ENCODE results near the gene ZFP36L2.
"Not testable (repeated sequence)": the region's sequence is repeated elsewhere in the genome, so short reads cannot be mapped to it uniquely, and the experiment has no call there.

The ZFP36L2 gene

DNA sequence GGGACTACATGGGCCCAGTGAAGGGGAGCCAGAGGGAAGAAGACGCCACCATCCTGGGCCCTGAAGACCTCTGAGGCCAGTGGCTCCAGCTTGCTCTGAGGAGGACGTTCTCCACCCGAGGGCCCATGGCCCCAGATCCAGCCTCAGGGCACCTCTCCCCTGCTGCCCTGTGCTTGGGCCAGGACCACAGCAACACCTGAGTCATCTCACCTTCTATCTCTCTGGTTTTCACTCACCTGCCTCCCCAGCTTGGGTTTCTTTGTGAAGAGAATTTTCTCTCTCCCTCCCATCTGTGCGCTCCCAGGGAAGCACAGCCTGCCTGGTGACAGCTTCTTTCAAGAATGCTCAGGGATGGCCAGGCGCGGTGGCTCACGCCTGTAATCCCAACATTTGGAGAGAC, 19.8 kb downstream of the ZFP36L2 start:
- no peak for DNase-seq

- DNase-seq: no peak
Observed at GRCh38 chr2:43203373-43203772, 23.0 kb downstream of the ZFP36L2 start.

DNA sequence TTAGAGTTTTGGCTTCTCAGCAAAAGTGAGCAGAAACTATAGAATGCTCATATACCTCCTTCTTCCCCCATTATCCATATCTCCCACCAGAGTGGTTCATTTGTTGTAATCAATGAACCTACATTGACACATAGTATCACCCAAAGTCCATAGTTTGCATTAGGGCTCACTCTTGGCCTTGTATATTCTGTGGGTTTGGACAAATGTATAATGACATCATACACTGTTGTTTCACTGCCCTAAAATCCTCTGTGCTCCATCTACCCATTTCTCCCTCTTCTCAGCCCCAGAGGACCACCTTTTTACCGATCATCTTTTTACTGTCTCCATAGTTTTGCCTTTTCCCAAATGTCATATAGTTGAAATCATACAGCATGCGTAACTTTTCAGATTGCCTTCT, 24.1 kb downstream of the ZFP36L2 start:
- DNase-seq: no peak

GRCh38 chr2:43201497-43201896, 24.9 kb downstream of the ZFP36L2 start:
- DNase-seq: no peak

- DNase-seq: no peak
Observed at GRCh38 chr2:43201016-43201415, 25.4 kb downstream of the ZFP36L2 start.

GRCh38 chr2:43199492-43200488, 26.6 kb downstream of the ZFP36L2 start:
- DNase-seq: no peak

DNA sequence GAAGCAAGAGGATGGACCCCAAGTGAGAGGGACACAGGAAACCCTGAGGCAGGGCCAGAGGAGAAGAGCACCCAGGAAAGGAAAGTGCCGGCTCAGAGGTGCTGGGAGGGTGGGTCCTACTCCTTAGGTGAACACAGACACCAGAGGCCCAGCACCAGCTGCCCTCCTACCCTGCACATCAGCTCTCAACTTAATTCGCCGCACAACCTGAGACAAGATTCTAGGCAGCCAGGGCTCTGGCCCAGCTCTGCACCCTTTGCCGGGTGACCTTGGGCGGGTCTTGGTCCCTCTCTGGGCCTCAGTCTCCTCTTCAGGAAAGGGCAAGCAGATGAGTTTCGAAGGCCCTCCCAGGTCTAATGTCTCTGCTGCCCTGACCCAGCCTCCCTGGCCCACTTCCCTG, 28.1 kb downstream of the ZFP36L2 start:
- no peak for DNase-seq

- DNase-seq: no peak
Observed at GRCh38 chr2:43197588-43197896, 28.9 kb downstream of the ZFP36L2 start.

GRCh38 chr2:43196768-43197587, 29.4 kb downstream of the ZFP36L2 start:
- peak; percentile 13 for DNase-seq

DNA sequence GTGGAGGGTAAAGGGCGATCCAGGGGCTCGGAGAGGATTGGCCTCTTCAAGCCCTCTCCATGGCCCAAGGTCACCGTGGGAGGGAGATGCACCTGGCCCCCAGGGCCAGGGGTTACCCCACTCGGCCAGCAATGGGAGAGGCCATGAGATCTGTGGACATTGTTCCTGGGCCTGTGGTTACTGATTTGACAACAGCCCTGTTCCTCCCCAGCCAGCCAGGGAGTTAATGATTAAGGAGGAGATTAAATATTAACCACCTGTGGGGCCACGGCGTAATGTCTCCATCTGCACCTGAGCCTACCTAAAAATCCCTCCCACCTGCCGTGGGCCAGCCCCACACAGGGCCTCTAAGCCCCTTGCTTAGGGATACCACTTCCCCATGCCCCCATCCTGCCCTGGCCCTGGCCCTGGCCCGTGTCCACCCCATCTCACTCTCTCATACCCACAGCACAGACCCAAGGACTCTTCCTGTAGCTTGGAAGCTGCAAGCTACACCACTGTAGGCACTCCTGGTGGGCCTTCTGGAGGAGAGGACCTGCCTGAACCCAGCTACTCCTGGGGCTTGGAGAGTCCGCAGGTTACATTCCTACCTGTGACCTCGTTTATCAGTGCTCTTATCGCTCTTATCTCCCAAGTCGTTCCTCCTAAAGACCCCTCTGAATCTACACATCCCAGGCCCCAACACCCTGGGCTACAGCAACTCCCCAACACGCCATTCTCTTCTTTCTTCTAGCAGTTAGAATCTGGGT, 32.1 kb downstream of the ZFP36L2 start:
- DNase-seq: no peak

GRCh38 chr2:43193652-43194120, 32.7 kb downstream of the ZFP36L2 start:
- DNase-seq: no peak

GRCh38 chr2:43192744-43193651, 33.4 kb downstream of the ZFP36L2 start:
- DNase-seq: no peak

- no peak for DNase-seq
Observed at GRCh38 chr2:43191947-43192516, 34.4 kb downstream of the ZFP36L2 start.

DNA sequence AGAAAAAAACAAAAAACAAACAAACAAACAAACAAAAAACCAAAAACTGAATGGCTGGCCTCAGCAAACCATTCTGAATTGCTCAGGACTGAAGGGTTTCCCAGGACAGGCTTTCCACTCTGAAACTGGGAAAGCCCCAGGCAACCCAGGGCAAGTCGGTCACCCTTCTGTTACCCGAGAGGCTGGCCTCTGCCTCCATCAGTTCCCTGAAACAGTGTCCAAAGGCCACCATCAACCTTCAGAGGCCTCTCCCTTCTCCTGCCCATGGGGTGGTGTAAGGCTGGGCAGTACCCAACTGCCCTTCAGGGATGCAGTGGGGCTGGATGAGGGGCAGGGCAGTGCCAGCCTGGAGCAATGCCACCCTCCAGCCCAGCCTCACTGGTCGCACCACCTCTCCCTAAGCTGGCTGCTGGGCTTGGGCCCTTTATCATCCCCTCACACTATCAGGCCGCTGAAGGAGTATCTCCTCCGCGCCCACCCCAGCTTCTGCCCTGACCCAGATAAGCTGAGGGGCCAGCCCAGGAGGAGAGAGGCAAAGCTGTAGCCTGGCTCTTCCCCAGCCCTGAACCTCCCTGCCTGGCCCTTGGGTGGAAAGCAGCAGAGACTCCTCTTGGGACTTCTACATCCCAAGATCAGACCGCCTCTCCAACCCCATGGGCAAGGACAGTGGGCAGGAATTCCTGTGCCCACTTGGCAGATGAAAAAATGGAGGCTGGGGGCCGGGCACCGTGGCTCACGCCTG, 35.9 kb downstream of the ZFP36L2 start:
- no peak for DNase-seq

GRCh38 chr2:43189861-43190260, 36.5 kb downstream of the ZFP36L2 start:
- DNase-seq: not testable (repeated sequence)

DNA sequence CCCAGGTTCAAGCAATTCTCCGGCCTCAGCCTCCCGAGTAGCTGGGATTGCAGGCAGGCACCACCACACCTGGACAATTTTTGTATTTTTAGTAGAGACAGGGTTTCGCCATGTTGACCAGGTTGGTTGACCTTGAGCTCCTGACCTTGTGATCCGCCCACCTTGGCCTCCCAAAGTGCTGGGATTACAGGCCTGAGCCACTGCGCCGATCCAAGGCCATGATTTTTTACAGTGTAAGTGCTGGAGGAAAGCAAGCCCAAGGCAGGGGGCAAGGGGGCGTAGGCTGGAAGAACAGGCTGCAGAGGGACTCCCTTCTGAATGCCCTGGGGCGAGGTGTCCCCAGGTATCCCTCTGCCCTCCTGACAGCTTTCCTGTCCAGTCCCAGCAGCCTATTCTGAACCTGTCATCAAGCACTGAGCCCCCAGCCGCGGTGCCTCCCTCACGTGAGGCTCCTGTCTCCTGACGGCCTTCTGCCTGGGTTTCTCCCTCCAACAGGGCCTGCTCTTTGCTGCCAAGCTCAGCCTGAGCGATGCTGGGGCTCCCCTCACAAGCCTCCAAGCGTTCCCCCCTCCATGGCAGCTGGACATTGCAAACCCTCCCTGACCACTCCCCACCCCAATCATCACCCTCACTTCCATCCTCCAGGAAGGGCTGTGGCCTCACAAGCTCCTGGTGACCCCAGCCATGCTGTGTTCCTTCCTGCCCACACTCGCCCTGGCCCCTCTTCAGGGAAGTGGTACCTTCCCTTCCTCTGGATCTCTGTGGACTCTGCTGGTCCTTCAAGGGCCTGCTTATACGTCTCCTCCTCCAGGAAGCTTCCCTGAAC, 37.6 kb downstream of the ZFP36L2 start:
- DNase-seq: no peak

GRCh38 chr2:43186679-43187374, 39.6 kb downstream of the ZFP36L2 start:
- DNase-seq: no peak

- DNase-seq: no peak
Observed at GRCh38 chr2:43186321-43186678, 40.1 kb downstream of the ZFP36L2 start.

DNA sequence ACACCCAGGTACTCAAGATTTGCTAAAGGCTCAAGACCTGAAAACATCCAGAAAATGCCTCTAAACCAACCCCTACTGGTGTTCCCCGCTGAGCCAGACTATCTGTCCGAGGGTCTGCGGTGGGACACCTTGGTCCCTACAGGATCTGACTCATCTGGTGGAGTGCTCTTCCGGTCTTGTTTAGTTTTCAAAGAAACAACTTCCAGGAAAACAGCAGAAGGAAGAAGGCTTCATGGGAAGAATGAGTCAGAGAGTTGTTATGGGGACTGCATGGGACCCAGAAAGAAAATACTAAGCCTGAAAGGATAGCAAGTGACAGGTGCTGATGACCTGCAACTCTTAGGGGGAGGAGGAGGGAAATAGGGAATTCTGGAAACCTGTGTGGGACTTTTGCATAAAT, 41.3 kb downstream of the ZFP36L2 start:
- DNase-seq: no peak

Data from fibroblast of upper back skin (primary cell).